A673 (cell line): ENCODE measurements around the gene DDI1. TPM values are rescaled to one million over a fixed set of nuclear protein-coding genes. Genes with fewer than 3 reads are reported as not detected.

Experiments
- BruUV-seq: library from RNA; stranded (reverse); fragments of 400-500 nt; replicated peaks from 2 replicates; lab custom pipeline; 2021; lab: Mats Ljungman, UMichigan
- CTCF ChIA-PET: fragments of 300-600 bp; sonication (Branson Sonifier 250); formaldehyde crosslinking; loops from one replicate; lab custom pipeline; 2022; ENCODE audit warnings: antibody characterized with exemption; lab: Charles Lee
- POLR2A ChIA-PET: fragments of 300-600 bp; sonication (Branson Sonifier 250); formaldehyde crosslinking; loops from one replicate; lab custom pipeline; 2022; ENCODE audit warnings: antibody characterized with exemption; ENCODE audit not compliant: low non-redundant PET; lab: Charles Lee
- DNase-seq: peaks from one replicate; pipeline ENCODE4 v3.0.0-alpha.2; 2015; ENCODE audit warnings: low spot score
- H3K27ac ChIP-seq: fragments of 200-600 bp; sonication (generic); 2 replicates; pipeline ENCODE4 v1.5.1; 2016; ENCODE audit warnings: mixed run types, low read depth, mild to moderate bottlenecking, mixed read lengths, antibody characterized with exemption, low read length; ENCODE audit not compliant: poor library complexity, severe bottlenecking
- H3K27me3 ChIP-seq: fragments of 200-600 bp; sonication (generic); replicated peaks from 2 replicates; pipeline ENCODE4 v1.6.1; 2017; ENCODE audit warnings: mixed run types, low read depth, mild to moderate bottlenecking, mixed read lengths, antibody characterized with exemption, low read length; ENCODE audit not compliant: insufficient read depth, poor library complexity
- H3K36me3 ChIP-seq: fragments of 200-600 bp; sonication (generic); 2 replicates; pipeline ENCODE4 v1.6.1; 2016; ENCODE audit warnings: mixed run types, mild to moderate bottlenecking, mixed read lengths, antibody characterized with exemption, low read length; ENCODE audit not compliant: insufficient read depth, poor library complexity, severe bottlenecking
- H3K4me1 ChIP-seq: fragments of 200-600 bp; sonication (generic); 2 replicates; pipeline ENCODE4 v1.6.1; 2017; ENCODE audit warnings: mixed run types, mild to moderate bottlenecking, mixed read lengths, antibody characterized with exemption, low read length; ENCODE audit not compliant: insufficient read depth, poor library complexity, severe bottlenecking
- H3K4me3 ChIP-seq: fragments of 200-600 bp; sonication (generic); 2 replicates; pipeline ENCODE4 v1.5.1; 2016; ENCODE audit warnings: low read depth, mixed run types, mild to moderate bottlenecking, mixed read lengths, low read length; ENCODE audit not compliant: poor library complexity, severe bottlenecking
- H3K9me3 ChIP-seq: fragments of 200-600 bp; sonication (generic); 2 replicates; pipeline ENCODE4 v1.6.1; 2016; ENCODE audit warnings: mixed run types, low read depth, mild to moderate bottlenecking, mixed read lengths, antibody characterized with exemption, low read length; ENCODE audit not compliant: poor library complexity, severe bottlenecking
- EZH2 ChIP-seq: fragments of 200-600 bp; sonication (generic); IDR thresholded peaks from 2 replicates; pipeline ENCODE4 v1.6.1; 2017; ENCODE audit warnings: borderline replicate concordance, low read depth, mild to moderate bottlenecking, mixed read lengths, antibody characterized with exemption, low read length; ENCODE audit not compliant: poor library complexity, severe bottlenecking
- intact Hi-C: fragments of 100-400 bp; cut with micrococcal nuclease; formaldehyde crosslinking; loops from one replicate; pipeline ENCODE4 v1.10.0; 2022; ENCODE audit not compliant: unreplicated experiment
- total RNA-seq: library from RNA; stranded (reverse); gene quantifications from 2 replicates; pipeline ENCODE4 v1.2.3, GENCODE V29; 2021
- TF ChIP-seq, protein P1 (sequence below): fragments of 300-800, 200-600 bp; sonication (generic); conservative IDR thresholded peaks from 2 replicates; pipeline ENCODE4 v1.5.1; 2017; ENCODE audit warnings: low read depth, mild to moderate bottlenecking, antibody characterized with exemption, low read length, moderate library complexity, mixed read lengths

DDI1 gene
- total RNA-seq, 1 experiment from 2014 or later: not detected

DNA sequence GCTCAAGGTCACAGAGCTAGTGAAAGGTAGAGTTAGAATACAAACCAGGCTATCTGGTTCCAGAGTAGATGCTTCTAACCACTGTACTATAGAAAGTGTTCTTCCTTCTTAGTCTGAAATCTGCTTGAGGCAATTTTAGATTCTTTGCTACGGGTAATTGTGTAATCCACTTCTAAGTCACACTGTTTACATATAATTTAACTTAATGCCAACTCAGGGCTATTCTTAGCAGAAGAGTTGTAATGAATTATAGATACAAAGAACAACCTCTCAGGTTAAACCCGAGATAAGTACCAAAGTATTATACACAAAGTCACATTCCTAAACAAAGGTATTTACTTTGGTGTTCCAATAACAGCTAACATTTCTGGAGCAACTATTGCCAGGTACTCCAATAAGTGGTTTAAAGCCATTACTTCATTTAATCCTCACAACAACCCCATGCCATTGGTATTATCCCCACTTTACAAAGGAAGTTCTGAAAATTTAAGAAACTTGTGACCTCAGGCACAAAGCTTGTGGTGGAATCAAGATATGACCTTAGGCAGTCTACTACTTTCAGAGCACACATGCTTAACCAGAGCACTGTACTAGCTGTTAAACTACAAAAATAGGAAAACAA lies 31.1 kb upstream of the DDI1 start:
- intact Hi-C loops: no loop called here
- POLR2A ChIA-PET: no interaction called here
- H3K27ac ChIP-seq: no peak overlapping the region
- no peak for TF ChIP-seq EZH2
- TF ChIP-seq, protein P1, sequence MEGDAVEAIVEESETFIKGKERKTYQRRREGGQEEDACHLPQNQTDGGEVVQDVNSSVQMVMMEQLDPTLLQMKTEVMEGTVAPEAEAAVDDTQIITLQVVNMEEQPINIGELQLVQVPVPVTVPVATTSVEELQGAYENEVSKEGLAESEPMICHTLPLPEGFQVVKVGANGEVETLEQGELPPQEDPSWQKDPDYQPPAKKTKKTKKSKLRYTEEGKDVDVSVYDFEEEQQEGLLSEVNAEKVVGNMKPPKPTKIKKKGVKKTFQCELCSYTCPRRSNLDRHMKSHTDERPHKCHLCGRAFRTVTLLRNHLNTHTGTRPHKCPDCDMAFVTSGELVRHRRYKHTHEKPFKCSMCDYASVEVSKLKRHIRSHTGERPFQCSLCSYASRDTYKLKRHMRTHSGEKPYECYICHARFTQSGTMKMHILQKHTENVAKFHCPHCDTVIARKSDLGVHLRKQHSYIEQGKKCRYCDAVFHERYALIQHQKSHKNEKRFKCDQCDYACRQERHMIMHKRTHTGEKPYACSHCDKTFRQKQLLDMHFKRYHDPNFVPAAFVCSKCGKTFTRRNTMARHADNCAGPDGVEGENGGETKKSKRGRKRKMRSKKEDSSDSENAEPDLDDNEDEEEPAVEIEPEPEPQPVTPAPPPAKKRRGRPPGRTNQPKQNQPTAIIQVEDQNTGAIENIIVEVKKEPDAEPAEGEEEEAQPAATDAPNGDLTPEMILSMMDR: no peak
- no peaks in the 10 kb centered on the region for H3K27me3 ChIP-seq
- no peaks in the 10 kb centered on the region for H3K4me1 ChIP-seq
- DNase-seq: no peak
- BruUV-seq: no TSS peak
- CTCF ChIA-PET: no interaction called here
- H3K4me3 ChIP-seq: no peak overlapping the region
- H3K36me3 ChIP-seq: no peaks in the 10 kb centered on the region
- no peaks in the 10 kb centered on the region for H3K9me3 ChIP-seq

GRCh38 chr11:104009744-104010143 lies 26.7 kb upstream of the DDI1 start:
- CTCF ChIA-PET: no interaction called here
- Histone ChIP-seq H3K4me3 (no peak overlapping the region), H3K4me1 (no peaks in the 10 kb centered on the region), H3K9me3 (no peaks in the 10 kb centered on the region), H3K36me3 (no peaks in the 10 kb centered on the region), H3K27ac (no peak overlapping the region), H3K27me3 (no peaks in the 10 kb centered on the region)
- TF ChIP-seq, protein P1: no peak
- no peak for TF ChIP-seq EZH2
- DNase-seq: no peak
- intact Hi-C loops: no loop called here
- POLR2A ChIA-PET: no interaction called here
- no TSS peak for BruUV-seq

GRCh38 chr11:104011044-104011443 lies 25.4 kb upstream of the DDI1 start:
- no TSS peak for BruUV-seq
- H3K36me3 ChIP-seq: no peaks in the 10 kb centered on the region
- CTCF ChIA-PET: no interaction called here
- POLR2A ChIA-PET: no interaction called here
- no peak for DNase-seq
- no peaks in the 10 kb centered on the region for H3K4me1 ChIP-seq
- H3K27me3 ChIP-seq: no peaks in the 10 kb centered on the region
- no peak overlapping the region for H3K27ac ChIP-seq
- TF ChIP-seq, protein P1: no peak
- TF ChIP-seq EZH2: no peak
- intact Hi-C loops: no loop called here
- H3K9me3 ChIP-seq: no peaks in the 10 kb centered on the region
- H3K4me3 ChIP-seq: no peak overlapping the region
